ENCODE data around the gene COL5A2.

Gene COL5A2

DNA sequence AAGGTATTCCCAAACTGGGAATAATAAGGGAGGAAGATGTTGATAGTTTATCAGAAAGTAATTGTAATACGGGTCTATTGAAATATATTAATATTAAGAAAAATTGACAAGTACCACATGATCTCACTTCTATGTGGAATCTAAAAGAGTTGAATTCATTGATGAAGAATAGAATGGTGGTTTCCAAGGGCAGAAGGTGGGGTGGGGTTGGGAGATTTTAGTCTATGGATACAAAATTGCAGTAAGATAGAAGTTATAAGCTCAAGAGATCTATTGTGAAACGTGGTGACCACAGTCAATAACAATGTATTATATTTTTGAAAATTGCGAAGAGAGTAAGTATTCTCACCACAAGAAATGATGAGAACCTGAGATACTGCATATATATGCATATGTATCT lies 166.5 kb downstream of the COL5A2 start:
- no peak overlapping the region for H3K4me3 ChIP-seq (ENCODE audit: low read length)
- TF ChIP-seq ZNF274 (IDR thresholded peaks at IDR 0.05; ENCODE audit: low read depth, low read length): no peak

DNA sequence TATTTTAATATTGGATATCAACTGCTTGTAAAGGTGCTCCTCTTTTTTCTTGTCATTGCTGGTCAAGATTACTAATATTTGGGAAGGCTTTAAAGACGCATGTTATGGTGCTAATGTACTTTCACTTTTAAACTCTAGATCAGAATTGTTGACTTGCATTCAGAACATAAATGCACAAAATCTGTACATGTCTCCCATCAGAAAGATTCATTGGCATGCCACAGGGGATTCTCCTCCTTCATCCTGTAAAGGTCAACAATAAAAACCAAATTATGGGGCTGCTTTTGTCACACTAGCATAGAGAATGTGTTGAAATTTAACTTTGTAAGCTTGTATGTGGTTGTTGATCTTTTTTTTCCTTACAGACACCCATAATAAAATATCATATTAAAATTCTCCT lies 167.2 kb downstream of the COL5A2 start:
- TF ChIP-seq ZNF274 (IDR thresholded peaks at IDR 0.05; ENCODE audit: low read depth, low read length): no peak
- no peak overlapping the region for H3K4me3 ChIP-seq (ENCODE audit: low read length)

DNA sequence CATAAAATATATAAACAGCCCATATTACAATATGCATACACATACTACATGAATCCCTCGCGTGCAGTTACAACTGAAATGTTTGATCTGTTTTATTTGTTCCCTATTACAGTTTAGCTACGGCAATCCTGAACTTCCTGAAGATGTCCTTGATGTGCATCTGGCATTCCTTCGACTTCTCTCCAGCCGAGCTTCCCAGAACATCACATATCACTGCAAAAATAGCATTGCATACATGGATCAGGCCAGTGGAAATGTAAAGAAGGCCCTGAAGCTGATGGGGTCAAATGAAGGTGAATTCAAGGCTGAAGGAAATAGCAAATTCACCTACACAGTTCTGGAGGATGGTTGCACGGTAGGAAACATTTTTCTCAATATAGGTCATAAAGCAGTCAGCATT lies 169.0 kb downstream of the COL5A2 start:
- no peak overlapping the region for H3K4me3 ChIP-seq (ENCODE audit: low read length)
- TF ChIP-seq ZNF274 (IDR thresholded peaks at IDR 0.05; ENCODE audit: low read depth, low read length): no peak

DNA sequence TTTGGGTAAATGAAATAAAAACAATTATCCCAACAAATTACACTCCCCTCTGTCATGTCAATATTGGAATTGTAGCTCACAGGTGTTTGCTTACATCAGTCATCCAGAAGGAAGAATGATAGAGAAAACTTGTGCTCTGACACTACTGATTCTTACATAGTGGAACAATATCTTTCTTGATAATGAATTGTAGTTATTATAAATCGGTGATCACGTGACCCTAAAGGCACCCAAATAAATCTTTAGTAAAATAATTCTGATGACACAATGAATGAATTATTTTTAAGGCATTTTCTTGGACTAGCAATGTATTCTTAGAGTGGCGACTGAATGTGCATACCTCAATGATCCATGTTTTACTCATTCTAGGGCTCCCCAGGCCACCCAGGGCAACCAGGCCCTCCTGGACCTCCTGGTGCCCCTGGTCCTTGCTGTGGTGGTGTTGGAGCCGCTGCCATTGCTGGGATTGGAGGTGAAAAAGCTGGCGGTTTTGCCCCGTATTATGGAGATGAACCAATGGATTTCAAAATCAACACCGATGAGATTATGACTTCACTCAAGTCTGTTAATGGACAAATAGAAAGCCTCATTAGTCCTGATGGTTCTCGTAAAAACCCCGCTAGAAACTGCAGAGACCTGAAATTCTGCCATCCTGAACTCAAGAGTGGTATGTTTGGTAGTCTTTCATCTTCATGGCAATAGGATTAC lies 170.9 kb downstream of the COL5A2 start:
- H3K4me3 ChIP-seq (ENCODE audit: low read length): no peak overlapping the region
- no peak for TF ChIP-seq ZNF274 (IDR thresholded peaks at IDR 0.05; ENCODE audit: low read depth, low read length)

DNA sequence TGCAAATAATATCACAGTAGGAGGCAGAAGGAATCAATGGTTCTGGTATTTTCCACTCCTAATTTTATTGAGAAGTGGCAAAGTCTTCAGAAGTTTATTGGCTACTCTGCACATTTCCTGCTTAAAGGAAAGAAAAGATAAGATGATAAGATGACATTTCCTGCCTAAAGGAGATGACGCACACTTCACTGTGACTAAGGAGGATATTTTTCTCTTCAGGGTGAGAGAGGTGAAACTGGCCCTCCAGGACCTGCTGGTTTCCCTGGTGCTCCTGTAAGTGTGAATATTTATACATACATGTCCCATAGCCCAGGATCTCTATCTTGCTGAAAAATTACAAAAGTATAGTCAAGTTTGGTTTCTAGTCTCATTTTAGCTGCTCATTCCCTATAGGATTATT lies 177.5 kb downstream of the COL5A2 start:
- no peak overlapping the region for H3K4me3 ChIP-seq (ENCODE audit: low read length)
- TF ChIP-seq ZNF274 (IDR thresholded peaks at IDR 0.05; ENCODE audit: low read depth, low read length): no peak

DNA sequence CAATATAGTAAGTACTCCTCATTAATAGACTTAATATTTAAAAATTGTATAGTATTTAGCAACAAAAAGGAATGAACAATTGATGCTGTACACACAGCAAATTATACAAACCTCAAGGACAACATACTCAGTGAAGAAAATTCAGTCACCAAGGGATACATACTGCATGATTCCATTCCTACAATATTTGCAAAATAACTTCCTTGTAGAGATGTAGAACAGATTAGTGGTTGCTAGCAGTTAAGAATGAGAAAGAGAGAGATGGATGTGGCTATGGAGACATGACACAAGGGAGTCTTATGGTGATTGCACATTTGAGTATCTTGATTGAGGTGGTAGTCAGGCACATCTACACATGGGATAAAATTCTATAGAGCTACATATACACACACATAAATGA lies 179.3 kb downstream of the COL5A2 start:
- TF ChIP-seq ZNF274 (IDR thresholded peaks at IDR 0.05; ENCODE audit: low read depth, low read length): no peak
- no peak overlapping the region for H3K4me3 ChIP-seq (ENCODE audit: low read length)

DNA sequence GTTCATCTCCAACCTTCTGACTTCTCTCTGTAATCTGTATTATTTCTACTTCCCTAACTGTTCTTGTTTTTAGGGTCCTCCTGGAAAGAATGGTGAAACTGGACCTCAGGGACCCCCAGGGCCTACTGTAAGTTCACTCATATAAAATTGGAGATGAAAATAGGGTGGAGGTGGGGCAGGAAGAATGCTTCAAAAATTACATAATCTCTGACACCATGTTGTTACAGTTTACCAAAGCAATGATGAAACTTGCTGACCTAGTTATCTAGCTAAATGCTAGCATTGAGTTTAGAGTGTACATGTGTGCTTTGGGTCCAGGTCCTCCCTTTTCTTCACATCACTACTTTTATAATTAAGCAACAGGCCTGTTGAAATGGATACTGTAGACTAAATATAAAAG lies 182.3 kb downstream of the COL5A2 start:
- TF ChIP-seq ZNF274 (IDR thresholded peaks at IDR 0.05; ENCODE audit: low read depth, low read length): no peak

DNA sequence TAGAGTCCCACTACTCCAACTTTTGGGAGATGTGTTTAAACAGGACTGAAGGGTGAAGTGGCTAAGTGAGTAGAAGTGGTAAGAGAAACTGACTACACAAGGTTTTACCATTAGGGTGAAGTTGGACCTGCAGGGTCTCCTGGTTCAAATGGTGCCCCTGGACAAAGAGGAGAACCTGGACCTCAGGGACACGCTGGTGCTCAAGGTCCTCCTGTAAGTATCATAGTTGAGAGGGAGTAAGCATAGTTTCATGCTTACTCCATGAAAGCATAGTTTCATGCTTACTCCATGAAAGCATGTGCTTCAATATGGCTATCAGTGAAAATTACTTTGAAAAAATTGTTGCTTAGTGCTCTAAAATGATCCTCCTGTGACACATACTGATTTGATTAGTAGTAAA lies 186.3 kb downstream of the COL5A2 start:
- no peak overlapping the region for H3K4me3 ChIP-seq (ENCODE audit: low read length)
- no peak for TF ChIP-seq ZNF274 (IDR thresholded peaks at IDR 0.05; ENCODE audit: low read depth, low read length)

More for the DNA sequence above, 182.3 kb downstream of the COL5A2 start:
- no peak overlapping the region for H3K4me3 ChIP-seq (ENCODE audit: low read length)

DNA sequence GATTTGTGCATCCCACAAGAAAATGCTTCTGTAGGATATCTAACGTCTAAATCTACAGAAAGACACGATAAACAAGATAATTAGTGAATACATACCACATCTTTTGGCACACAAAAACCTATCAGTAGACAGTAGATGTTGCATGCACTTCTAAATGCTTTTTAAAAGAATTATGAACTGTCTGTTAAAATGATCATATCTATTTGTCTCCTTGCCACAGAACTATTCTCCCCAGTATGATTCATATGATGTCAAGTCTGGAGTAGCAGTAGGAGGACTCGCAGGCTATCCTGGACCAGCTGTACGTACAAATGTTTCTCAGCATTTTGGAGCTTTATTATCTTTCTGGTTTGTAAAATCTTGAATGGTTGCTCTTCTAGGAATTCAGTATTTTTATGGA lies 192.7 kb downstream of the COL5A2 start:
- H3K4me3 ChIP-seq (ENCODE audit: low read length): no peak overlapping the region
- TF ChIP-seq ZNF274 (IDR thresholded peaks at IDR 0.05; ENCODE audit: low read depth, low read length): no peak

DNA sequence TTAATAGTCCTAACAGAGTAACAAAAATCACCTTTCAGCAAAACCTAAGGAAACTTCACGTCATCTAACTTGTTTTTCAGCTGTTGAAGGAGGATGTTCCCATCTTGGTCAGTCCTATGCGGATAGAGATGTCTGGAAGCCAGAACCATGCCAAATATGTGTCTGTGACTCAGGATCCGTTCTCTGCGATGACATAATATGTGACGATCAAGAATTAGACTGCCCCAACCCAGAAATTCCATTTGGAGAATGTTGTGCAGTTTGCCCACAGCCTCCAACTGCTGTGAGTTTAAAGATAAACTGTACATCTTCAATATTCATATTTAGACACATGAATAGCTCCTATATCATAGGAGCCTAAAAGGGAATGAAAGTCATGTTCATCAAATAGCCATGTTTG lies 194.9 kb downstream of the COL5A2 start:
- no peak for TF ChIP-seq ZNF274 (IDR thresholded peaks at IDR 0.05; ENCODE audit: low read depth, low read length)
- H3K4me3 ChIP-seq (ENCODE audit: low read length): no peak overlapping the region

DNA sequence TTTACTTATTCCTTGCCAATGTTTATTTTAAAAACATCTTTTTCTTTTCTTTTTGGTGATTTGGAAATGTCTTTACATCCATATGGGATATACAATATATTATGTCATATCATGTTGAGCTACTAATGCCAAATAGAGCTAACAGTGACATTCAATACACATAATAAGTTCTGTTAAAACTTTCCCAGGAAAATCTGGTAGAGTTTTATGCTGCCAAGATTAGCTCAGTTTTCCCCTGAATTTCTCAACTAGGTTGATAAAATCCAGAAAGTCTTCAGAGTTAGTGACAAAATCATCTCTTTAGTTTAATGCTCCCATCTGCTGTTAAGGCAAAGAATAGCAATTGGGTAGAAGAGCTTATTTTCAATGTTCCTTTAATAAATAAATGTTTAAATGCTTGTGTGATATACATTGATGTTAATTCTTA lies 195.5 kb downstream of the COL5A2 start:
- no peak for TF ChIP-seq ZNF274 (IDR thresholded peaks at IDR 0.05; ENCODE audit: low read depth, low read length)
- no peak overlapping the region for H3K4me3 ChIP-seq (ENCODE audit: low read length)

DNA sequence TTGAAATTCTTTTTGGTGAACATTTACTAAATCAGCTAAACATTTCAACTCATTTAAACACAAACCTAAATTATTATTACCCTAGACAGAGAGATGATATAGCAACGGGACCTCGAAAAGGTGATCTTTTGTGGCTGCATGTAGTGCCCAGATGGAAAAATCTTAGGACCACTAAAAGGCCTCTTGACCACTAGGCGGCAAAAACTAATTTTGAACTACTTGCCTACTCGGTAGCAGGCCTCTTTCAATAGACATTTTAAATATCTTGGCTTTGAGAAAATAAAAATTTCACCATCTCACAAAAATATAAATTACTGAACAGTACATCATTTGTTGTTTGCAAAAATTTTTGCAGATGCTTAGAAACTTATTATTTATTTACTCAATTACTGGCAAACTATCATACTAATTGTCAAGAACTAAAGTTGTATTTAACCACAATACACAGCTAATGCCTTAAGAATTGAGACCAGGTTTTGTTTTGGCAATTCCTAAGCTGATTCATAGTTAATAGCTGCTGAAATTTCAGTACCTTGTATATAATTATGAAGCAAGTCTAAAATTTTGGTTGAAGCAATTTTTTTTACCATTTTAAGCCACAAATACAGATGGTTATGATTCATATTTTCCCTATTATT lies 196.0 kb downstream of the COL5A2 start:
- no peak for TF ChIP-seq ZNF274 (IDR thresholded peaks at IDR 0.05; ENCODE audit: low read depth, low read length)
- no peak overlapping the region for H3K4me3 ChIP-seq (ENCODE audit: low read length)
